NCI-H1048 (cell line): ENCODE results near the gene NEK2.
"Not testable (repeated sequence)": the region's sequence is repeated elsewhere in the genome, so short reads cannot be mapped to it uniquely, and the experiment has no call there.

Experiments
- DNase-seq: peaks from one replicate; lab custom pipeline; 2025; lab: John Stamatoyannopoulos, UW

The NEK2 gene

DNA sequence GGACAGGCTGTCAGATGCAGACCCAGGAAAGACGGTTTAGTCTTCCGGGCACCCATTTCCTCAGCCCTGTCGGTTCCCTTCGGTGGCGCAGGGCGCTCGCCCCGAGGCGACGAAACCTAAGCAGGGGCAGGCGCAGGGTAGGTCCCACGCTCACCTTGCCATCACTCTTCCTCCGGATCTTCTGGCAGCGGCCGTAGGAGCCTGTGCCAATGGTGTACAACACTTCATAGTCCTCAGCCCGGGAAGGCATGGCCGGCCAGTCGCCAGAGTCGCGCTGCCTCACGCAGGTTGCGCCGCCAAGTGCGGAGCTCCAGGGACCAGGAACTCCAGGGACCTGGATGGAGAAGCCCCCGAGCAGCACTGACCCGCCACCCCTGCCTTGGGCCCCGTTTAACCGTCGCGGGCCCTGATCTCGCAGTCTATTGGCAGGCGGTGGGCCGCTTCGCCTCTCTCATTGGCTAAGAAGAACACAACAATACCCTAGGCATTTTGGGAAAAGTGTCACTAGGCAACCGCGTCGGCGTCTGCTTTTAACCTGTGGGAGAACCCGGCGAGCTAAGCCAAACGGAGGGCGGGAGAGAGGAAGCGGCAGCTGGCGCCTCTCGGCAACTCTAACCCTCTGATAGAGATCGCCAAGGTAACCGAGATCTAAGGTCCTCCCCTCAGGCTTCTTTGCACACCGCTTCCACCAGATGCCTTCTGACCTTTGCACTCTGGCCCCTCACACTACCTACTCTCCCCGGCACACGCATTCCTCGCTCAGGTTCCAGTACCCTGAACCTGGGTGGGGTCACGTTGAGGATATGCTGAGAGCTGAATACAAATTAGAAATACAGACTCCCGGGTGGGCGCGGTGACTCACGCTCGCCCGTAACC is at the start of gene NEK2:
Gene NEK2, minus strand, starts transcription at position 392 of the 876 bp plus-strand sequence. Its CDS starts 142 bp downstream, at position 250.
- DNase-seq = peak; percentile 97

DNA sequence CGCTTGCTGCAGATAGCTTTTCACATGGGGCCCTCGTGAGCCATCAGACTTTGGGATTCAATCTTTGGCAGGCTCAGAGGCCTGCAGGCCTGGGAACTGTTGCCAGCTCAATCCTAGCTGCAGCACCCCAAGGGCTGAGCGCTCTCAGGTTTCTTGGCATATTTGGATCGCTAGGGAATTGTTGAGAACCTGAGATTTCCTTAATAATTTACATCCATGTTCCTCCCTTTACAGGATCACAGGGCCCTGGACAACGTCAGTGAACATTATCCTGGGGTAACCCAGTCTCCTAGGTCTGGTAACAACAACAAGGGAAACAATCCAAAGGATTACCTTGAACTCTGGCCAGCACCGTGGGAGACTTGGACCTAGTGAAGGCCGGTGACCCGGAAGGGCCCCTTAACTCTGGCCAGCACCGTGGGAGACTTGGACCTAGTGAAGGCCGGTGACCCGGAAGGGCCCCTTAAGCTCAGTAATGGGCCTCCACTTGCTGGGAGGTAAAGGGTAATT is 49.3 kb upstream of the NEK2 start:
- DNase-seq = no peak

DNA sequence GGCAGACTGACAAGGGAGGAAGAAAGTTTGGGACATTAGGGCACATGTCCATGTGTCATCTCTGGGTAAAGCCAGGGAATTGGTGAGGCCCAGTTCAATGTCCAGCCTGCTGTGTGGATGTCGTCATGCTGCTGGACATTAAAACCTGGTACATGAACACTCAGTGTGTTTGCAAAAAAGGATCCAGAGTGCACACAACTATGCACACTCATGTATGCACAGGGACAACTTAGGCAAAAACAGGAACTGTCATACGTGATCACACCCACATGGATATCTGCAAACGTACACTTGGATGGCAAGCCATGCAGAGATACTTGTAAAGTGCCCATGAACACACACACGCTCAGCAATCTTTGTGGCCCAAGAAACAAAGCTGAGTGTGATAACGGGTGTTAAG is 47.9 kb upstream of the NEK2 start:
- no peak for DNase-seq

DNA sequence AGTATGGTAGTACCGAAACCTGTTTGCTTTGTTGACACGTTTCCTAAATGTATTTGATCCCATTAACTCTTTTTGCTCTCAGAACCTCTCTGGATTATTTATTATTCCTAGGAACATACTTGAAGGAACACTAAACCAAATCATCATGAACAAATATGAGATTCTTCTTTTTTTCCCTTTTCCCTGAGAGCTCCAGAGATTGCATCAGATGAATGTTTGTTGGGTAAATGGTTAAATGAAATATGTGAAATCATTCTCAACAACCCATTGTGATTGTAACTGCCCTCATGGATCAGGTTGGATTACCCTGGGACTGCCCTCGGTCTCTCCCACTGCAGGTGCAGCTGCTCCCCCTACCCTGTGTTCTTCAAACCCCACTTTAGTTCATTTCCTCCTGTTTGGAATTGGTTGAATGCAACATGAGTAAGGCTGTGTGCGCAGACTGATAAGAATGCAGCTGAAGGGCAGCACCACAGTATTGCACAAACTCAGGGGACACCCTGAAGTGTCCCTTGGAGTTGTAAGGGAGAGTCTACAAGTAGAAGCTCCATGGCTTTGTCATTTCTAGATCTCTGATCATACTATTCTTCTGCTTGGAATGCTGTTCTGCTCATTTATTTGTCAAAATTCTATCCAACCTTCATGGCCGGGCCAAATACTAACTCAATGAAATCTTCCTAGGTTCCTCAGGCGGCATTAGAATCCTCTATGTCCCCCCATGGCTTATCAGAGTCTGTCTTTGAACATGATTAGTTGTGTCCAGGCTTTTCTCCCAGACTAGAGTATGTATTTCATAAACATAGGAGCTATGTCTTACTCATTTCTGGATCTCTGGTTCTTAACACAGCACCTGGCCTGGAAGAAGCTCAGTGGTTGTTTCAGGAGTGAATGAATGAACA is 47.1 kb upstream of the NEK2 start:
- DNase-seq = no peak

DNA sequence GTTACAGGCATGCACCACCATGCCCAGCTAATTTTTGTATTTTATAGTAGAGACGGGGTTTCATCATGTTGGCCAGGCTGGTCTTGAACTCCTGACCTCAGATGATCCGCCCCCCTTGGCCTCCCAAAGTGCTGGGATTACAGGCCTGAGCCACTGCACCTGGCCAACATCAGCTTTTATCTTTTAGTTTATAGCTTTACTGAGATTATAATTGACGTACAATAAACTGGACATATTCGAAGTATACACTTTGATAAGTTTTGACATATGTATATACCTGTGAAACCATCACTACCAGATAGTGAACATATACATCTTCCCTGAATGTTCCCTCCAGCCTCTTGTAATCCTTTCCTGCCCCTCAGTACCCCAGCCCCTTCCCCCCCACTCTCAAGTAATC is 41.1 kb upstream of the NEK2 start:
- DNase-seq = not testable (repeated sequence)

DNA sequence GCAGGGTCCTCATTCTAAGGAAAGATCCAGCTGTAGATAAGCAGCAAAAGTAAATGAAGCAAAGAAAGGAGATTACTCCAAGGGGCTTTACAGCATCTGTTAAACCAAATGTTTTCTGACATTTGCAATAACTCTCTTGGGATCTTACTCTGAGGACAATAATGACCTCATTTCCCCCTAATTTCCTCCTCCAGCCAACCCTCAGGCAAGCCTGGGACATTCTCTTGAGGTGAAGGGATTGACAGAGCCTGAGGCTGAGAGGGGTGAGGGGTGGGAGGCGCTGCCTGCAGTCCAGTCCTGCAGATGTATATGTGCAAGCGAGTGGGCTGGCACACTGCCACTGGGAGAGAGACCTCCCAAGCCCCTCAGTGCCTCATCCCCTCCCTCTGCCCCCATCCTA is 40.5 kb upstream of the NEK2 start:
- no peak for DNase-seq

DNA sequence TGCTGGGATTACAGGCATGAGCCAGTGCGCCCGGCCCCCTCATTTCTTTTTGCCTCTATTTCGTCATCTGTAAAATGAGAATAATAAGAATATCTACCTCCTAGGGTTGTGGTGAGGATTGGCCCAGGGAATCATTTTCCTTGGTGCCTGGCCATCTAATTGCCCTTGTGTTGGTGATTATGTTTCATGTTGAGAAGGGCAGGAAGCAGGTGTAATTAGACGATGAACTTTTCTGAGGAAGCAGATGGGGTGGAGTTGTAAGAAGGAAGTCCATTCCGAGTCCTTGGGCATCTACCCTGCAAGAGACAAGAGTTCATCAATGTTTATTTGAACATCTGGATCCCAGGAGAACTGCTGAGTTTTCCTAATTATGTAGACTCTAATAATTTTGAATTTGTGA is 38.7 kb upstream of the NEK2 start:
- DNase-seq = no peak

DNA sequence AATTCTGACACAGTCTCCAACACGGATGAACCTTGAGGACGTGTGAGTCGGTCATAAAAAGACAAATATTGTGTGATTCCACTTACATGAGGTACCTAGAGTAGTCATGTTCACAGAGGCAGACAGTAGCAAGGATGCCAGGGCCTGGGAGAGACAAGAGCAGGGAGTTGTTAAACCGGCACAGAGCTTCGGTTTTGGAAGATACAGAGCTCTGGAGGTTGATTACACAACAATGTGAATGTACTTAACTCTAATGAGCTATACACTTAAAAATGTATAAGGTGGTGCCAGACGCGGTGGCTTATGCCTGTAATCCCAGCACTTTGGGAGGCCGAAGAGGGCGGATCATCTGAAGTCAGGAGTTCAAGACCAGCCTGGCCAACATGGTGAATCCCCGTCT is 37.8 kb upstream of the NEK2 start:
- DNase-seq = no peak

DNA sequence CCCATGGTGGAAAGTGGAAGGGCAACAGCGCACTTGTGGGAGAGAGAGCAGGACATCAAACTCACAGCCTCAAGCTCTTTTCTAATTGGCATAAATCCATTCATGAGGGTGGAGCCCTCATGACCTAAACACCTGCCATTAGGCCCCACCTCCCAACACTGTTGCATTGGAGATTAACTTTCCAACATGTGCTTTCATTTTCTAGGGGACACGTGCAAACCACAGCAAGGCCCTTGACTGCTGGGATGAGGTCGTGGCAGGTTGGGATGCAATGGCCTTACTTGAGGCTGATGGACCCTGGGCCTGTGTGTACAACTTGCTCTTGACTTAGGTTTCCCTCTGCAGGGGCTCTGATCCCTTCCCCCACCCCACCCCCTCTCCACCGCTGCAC is 35.9 kb upstream of the NEK2 start:
- DNase-seq = no peak

DNA sequence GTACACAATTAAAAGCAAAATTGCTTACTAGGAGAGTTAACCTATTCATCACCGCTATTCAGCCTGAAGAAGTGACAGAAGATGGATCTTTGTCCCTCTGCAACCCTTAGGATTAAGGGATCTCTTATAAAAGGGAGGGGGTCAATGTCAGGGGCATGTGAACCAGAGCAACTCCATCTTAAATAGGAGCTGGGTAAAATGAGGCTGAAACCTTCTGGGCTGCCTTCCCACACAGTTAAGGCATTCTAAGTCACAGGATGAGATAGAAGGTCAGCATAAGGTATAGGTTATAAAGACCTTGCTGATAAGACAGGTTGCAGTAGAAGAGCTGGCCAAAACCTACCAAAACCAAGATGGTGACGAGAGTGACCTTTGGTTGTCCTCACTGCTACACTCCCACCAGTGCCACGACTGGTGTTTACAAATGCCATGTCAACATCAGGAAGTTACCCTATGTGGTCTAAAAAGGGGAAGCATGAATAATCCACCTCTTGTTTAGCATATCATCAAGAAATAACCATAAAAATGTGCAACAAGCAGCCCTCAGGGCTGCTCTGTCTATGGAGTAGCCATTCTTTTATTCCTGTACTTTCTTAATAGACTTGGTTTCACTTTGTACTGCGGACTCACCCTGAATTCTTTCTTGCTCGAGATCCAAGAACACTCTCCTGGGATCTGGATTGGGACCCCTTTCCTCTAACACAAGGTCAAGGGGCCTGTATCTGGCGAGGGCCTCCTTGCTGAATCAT is 35.3 kb upstream of the NEK2 start:
- no peak for DNase-seq

DNA sequence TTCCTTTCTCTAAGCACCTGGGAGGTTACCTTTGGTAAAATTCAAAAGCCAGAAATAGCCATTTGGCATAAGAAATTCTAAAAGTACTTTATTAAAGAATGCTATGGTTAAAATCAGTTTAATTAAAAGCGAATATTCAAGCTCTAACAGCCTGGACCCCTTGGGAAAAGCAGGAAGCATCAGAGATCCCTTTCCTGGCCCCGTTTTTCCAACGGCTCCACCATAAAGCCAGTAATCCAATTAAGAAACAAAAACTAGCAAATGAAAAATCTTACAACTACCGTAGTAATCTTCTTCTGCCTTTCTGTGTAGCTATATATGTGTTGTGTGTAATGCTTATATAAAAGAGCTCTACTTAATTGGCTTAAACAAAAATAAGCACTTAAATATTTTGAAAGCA is 33.5 kb upstream of the NEK2 start:
- DNase-seq = no peak

DNA sequence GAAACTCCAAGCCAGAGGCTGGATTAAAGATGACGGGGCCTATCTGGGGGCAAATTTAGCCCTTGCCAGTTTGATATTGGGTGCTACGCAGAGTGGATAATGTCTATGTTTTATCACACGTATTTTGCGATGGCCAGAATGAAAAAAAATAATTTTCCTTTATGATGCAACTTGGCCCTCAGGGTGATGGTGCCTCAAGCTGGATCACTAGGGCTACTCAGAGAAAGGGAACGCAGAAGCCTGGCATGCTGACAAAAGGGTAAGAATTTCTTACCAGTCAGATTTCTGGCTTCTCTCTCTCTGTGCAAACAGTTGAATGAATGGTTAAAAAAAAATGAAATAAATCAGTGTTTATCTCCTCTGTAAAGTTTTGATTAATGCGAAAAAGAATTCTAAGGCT is 32.6 kb upstream of the NEK2 start:
- DNase-seq = no peak

DNA sequence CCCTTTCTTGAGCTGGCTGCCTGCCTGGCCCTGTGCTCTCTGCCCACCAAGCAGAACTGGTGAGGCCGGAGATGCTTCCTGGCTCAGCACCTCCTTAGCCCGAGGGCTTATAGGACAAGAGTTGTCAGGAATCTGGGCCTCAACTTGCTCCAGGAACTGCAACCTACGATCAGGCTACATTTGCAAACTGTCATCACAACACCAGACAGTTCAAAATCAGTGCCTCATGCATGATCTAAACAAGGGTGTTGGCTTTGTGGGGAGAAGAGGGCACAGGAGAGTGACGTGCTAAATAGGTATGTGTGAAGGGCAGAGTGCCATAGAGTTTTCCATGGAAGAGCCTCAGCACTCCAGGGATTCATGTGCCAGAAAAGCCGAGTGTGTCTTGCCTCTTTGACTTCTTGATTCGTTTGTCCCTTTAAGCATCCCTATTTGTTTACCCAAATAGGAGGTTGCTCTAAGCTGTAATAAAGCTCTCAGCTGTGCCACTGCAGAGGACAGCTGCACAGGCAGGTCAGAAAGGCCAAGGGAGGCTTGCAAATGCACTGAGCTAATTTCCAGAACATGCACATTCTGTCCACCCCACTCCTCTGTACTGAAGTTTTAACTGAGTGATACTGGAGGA is 30.2 kb upstream of the NEK2 start:
- no peak for DNase-seq

DNA sequence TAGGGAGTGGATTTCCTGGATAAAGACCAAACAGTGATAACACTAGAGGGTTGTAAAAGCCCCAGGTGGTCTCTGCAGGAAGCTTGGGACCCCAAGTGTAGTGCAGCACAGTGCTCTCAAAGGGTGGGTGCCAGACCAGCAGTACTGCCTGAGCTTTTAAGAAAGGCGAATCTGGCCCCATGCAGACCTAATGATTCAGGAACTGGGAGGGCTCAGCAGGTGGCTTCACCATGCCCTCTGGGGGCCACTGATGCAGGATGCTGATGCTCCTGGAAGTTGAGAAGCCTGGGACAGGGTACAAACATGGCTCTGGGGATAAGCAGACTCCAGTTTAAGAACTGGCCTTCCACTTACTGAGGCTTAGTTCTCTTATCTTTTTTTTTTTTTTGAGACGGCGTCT is 29.1 kb upstream of the NEK2 start:
- no peak for DNase-seq

DNA sequence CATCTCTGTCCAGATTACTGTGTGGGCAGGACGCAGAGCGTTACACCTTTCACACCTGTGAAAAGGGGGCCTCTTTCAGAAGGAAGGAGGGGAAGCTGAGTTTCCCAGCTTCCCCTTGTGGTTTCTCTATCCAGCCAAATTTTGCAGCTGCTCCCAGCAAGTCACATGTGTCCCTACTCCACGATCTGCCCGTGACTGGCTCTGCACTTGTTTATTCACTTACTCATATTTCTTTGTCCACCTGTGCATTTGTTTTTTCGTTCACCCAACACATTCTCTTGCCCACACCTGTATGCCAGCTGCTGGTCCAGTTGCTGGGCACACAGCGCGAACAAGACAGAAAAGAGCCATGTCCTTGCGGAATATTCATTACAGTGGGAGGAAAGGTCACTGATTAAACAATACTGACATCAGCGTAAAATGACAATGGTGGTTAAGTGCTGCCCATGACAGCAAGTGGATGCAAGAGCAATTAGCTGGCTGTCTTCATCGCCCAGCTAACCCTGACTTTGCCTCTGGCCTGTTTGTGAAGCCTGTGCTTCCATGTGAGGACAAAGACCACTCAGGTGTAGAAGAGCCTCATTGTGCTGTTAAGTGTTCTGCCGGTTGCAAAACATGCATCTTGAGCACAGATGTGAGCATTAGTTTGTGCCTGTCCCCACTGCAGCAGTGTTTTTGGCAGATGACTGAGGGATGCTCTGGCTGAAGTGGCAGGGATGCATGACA is 28.6 kb upstream of the NEK2 start:
- no peak for DNase-seq

DNA sequence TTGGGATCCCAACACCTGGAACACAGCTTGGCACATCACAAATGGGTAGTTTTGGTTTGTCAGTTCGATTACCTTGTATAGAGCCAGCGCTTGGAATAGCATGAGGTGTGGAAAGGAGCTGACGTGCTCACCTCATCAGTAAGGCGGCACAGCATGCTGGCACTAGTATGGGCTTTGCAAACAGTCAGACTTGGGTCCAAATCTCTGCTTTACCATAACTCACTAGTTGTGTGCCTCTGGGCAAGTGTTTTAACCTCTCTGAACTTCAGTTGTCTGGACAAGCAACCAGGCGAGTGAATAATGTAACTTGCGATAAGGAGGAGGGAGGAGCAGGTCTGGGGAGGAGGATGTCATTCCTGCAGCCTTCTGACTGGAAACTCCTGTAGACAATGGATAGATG is 26.3 kb upstream of the NEK2 start:
- no peak for DNase-seq

DNA sequence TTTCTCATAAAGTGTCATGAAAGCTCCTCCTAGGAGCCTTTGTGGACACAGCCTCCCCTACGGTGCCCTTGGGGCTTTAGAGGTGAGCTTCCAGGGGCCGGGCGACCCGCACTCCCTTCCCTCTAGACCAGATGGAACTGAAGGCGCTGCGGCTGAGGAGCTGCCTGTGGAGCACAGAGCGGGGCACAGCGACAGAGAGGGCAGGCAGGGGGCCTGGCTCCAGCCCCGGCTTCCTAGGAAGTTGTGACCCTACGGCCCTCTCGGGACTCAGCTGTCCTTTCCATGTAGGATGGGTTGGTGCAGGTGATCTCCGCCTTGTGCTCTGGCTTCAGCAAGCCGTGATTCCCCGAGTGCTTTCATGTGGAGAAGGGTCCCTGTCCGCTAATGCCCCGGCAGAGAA is 23.6 kb upstream of the NEK2 start:
- no peak for DNase-seq

DNA sequence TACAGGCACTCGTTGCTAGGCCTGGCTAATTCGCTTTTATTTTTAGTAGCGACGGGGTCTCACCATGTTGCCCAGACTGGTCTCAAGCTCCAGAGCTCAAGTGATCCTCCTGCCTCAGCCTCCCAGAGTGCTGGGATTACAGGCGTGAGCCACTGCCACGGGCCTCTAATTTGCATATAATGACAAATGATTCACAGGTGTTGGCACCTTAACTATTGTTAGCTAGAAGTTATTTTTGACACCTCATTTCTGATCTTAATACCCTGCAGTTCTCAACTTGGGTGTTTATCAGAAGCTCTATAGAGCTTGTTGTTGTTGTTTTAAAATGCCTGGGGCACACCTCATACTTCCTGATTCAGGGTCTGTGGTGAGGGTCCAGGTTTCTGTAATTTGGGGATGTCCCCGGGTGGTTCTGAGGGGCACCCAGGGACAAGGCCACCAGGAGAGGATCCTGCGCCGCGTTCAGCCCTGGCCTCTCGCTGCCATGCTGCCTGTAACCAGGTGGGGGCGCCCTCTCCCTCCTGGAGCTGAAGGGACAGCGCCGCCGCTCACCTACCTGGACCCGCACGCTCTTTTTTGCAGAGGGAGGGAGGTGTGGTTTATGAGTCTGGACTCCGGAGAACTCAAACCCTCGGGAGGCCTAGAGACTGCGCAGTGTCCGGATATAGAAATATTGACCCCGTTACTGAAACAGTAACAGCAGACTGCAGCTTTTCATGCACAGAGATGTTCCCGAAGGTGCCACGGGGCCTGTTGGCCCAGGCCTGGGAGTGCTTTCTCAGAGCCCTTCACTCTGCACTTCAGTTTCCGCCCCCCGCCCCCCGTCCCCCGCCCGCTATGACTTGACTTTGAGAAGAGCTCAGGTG is 23.0 kb upstream of the NEK2 start:
- peak; percentile 84 for DNase-seq

DNA sequence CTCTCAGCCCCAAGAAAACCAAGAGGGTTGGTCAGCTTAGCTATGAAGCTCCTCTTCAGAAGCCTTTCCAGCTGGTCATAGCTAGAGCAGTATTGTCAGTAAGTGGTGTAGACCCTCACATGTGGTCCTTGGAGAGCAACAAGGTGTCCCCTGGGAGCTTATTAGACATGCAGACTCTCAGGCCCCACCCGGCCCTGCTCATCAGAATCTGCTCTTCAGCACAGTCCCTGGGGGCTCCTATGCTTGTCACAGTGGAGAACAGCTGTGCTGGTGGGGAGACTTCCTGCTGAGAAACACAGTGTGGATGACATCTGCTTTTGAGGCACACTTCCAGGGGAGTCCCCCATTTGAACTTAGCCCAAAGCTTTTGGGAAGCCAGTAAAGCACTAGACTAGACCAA is 21.9 kb upstream of the NEK2 start:
- DNase-seq = no peak
